ENCODE results near the gene OR2Y1.

Gene OR2Y1

DNA sequence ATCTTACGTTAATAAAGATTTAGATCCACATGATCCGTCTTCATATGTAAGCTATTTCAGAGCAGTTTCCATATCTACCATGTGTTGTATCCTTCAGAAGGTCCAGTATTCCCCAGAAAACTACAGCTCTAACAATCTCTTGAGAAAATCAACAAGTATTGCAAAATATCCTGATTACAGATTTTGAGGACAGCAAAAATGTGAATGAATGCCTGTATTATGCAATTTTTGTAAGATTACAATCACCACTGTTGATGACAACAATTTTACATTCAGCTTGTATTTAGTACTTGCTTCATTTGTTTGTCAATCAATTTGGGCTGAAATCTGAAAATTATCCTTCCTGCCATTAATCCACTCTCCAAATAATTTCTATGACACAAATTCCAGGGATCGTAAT lies 47.4 kb downstream of the OR2Y1 start:
- no peak for DNase-seq (ENCODE audit: low read depth, low spot score)
- in situ Hi-C loops (cut with HindIII; ENCODE audit: low sequenced_read_pairs), result no loop called here
- no peak overlapping the region for H3K4me3 ChIP-seq (ENCODE audit: low read depth, low read length)
- TF ChIP-seq, protein P1, sequence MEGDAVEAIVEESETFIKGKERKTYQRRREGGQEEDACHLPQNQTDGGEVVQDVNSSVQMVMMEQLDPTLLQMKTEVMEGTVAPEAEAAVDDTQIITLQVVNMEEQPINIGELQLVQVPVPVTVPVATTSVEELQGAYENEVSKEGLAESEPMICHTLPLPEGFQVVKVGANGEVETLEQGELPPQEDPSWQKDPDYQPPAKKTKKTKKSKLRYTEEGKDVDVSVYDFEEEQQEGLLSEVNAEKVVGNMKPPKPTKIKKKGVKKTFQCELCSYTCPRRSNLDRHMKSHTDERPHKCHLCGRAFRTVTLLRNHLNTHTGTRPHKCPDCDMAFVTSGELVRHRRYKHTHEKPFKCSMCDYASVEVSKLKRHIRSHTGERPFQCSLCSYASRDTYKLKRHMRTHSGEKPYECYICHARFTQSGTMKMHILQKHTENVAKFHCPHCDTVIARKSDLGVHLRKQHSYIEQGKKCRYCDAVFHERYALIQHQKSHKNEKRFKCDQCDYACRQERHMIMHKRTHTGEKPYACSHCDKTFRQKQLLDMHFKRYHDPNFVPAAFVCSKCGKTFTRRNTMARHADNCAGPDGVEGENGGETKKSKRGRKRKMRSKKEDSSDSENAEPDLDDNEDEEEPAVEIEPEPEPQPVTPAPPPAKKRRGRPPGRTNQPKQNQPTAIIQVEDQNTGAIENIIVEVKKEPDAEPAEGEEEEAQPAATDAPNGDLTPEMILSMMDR (IDR thresholded peaks at IDR 0.05; ENCODE audit: low read depth, low read length), result no peak

DNA sequence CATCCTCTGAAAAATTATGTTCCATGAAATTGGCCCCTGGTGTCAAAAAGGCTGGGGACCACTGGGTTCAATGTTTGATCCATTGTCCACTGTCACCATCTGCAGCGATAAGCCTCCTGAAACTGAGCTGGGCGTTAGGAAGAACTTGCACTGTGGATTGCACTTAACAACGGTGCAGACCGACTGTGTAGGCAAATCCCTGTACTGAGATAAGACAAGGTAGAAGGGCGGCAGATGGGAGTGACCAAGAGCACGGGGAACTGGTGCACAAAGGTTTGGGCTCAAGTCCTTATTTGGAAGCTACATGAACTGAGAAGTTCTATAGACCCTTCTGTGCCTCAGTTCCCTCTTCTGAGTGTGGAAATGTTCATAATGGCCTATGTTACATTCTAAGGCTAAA lies 48.8 kb downstream of the OR2Y1 start:
- in situ Hi-C loops (cut with HindIII; ENCODE audit: low sequenced_read_pairs), result no loop called here
- TF ChIP-seq, protein P1 (IDR thresholded peaks at IDR 0.05; ENCODE audit: low read depth, low read length), result no peak
- no peak overlapping the region for H3K4me3 ChIP-seq (ENCODE audit: low read depth, low read length)
- no peak for DNase-seq (ENCODE audit: low read depth, low spot score)

DNA sequence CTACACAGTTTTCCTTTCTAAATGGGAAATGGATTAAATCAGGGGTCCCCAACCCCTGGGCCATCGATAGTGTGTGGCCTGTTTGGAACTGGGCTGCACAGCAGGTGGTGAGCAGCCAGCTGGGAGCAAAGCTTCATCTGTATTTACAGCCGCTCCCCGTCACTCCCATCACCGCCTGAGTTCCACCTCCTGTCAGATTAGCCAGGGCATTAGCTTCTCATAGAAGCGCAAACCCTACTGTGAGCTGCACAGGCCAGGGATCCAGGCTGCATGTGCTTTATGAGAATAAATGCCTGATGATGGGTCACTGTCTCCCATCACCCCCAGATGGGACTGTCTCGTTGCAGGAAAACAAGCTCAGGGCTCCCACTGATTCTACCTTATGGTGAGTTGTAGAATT lies 49.3 kb downstream of the OR2Y1 start:
- DNase-seq (ENCODE audit: low read depth, low spot score), result no peak
- in situ Hi-C loops (cut with HindIII; ENCODE audit: low sequenced_read_pairs), result no loop called here
- TF ChIP-seq, protein P1 (IDR thresholded peaks at IDR 0.05; ENCODE audit: low read depth, low read length), result no peak
- H3K4me3 ChIP-seq (ENCODE audit: low read depth, low read length), result no peak overlapping the region

DNA sequence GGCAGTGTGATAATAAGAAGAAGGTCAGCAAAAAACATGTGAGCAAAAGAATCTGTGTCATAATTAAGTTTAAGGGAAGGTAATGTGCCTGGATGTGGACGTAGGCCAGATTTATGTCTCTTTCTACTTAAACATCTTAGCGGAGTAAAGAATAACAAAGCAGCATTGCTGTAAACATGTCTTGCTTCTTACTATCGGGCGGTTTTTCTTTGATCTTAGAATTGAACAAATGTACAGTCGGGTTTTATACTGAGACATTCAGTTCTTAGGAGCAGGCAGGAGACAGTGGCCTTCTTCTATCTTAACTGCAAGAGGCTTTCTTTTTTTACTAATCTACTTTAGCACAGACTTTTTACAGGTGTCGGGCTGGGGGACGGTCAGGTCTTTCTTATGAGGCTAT lies 50.1 kb downstream of the OR2Y1 start:
- no peak overlapping the region for H3K4me3 ChIP-seq (ENCODE audit: low read depth, low read length)
- TF ChIP-seq, protein P1 (IDR thresholded peaks at IDR 0.05; ENCODE audit: low read depth, low read length), result no peak
- in situ Hi-C loops (cut with HindIII; ENCODE audit: low sequenced_read_pairs), result no loop called here
- DNase-seq (ENCODE audit: low read depth, low spot score), result no peak

All from astrocyte of the spinal cord (primary cell).